HG02884 (cell line): Measurements from ENCODE around the gene HSPBP1.
A peak's percentile ranks its signal among the peaks of the same experiment; 100 is the strongest.

Source experiments
- ATAC-seq: cut with Tn5 transposase; IDR thresholded peaks from one replicate; pipeline ENCODE4 v1.9.1; 2021; ENCODE audit warnings: mild to moderate bottlenecking, moderate library complexity; ENCODE audit not compliant: unreplicated experiment

Gene HSPBP1

DNA sequence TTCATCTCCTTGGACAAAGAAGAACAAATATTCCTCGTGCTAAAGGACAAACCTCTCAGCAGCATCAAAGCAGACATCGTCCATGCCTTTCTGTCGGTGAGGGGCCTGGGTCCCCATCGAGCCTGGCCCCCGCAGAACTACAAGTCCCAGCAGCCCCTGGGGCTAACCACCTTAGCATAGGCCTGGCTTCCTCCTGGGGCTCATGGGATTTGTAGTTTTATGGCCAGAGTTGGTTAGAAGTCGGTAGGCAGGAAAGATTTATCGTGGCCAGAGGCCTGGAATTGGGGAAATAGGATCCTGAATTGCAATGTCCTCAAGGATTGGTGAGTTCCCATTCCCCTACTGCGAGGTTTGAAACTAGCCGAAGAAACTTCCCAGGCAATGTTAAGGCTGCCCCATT, 25.6 kb upstream of the HSPBP1 start:
- ATAC-seq = no peak

DNA sequence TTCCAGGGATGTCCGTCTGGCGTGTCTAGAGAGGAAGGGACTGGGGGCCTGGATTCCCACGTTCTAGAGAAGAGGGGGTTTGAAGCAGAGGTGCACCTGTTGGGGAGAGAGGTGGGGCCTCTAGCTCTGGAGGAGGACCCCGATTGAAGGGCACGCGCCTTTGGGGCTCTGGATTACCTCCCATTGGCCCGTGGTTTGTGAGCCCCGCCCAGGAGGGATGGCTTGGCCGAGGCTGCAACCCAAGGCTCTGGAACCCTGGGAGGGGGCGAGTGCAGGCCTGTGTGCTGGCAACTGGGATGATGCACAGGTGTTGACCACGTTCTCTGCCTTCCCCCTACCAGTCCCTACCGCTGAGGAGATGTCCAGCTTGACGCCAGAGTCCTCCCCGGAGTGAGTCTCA, 25.1 kb upstream of the HSPBP1 start:
- no peak for ATAC-seq

GRCh38 chr19:55304279-55304978, 24.5 kb upstream of the HSPBP1 start:
- no peak for ATAC-seq

DNA sequence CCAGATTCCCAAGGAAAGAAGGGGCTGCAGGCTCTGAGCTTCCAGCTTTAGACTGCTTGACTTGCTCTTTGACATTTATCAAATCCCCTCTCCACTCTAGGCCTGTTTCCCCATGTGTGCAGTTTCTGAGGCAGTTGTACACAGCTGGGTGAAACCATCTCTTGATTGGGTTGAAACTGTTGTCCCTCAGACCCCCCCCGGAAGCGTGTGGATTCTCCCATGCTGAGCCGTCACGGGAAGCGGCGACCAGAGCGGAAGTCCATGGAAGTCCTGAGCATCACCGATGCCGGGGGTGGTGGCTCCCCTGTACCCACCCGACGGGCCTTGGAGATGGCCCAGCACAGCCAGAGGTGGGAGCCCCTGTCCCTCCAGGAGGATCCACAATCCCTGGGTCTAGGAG, 23.6 kb upstream of the HSPBP1 start:
- ATAC-seq = no peak

- no peak for ATAC-seq
Observed at GRCh38 chr19:55302318-55302703, 22.4 kb upstream of the HSPBP1 start.

DNA sequence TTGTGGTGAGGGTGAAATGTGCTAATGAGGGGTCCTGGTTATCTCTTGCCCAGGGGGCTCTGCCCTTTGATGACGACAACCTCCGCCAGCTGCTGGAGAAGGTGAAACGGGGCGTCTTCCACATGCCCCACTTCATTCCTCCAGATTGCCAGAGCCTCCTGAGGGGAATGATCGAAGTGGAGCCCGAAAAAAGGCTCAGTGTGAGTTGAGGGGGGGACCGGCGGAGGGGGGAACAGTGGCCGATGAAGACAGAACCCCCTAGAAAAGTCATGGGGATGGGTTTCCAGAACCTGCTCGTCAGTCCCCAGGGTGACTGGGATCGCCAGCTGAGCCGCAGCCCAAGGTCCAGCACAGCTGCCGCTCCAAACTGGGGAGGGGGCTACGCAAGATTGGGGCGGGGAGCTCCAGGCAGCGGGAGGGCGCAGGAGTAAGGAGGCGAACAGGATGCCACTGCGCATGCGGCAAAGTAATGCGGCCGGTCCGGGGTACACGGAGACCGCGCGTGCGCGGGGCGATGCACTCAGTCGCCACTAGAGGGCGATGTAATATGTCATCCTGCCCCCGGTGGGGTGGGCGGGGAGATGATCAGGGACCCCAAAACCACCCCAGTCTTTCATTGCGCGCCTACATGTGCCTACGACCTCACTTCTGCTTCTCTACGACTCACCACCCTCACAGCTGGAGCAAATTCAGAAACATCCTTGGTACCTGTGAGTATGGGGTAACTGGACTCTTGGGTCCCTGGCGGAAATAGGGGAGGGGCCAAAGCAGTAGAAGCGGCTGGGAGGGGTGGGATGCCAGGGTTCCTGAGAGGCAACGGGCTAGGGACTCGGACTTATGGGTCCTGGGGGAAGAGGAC, 21.8 kb upstream of the HSPBP1 start:
- ATAC-seq = peak; percentile 69

DNA sequence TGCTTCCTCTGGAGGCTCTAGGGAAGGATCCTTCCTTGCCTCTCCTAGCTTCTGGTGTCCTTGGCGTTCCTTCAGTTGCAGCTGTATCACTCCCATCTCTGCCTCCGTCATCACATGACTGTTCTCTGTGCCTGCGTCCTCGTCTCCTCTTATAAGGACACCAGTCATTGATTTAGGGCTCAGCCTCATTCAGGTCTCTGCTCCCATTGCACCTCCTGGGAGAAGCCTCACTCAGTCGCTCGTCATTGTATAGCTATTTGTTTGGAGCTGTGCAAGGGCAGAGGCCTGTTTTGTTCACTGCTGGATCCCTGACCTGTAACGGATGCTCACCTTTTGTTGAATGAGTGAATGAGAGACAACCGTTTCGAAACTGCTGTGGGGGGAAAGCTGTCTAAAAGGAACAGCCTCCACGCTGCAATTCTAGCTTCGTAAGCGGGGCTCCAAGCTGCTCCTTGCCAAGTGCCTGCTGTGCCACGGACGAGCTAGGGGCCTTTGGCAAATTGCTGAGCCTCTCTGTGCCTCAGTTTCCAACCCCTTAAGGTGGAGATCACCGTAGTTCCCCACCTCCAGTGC, 21.1 kb upstream of the HSPBP1 start:
- ATAC-seq = no peak

- ATAC-seq = no peak
Observed at GRCh38 chr19:55299991-55300390, 20.1 kb upstream of the HSPBP1 start.

DNA sequence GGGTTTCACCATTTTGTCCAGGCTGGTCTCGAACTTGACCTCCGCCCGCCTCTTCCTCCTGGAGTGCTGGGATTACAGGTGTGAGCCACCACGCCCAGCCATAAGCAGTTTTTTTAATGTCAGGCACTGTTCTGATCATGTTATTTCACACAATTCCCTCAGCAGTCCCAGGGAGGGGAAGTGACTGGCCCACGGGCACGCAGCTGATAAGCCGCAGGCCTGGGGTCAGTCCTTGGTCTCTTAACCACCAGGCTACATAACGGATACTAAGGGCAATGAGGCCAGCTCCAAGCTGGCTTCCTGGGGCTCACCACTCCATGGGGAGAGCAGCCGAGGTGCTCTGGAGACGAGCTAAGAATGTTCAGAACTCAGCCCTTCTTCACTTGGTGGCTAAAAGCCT, 17.4 kb upstream of the HSPBP1 start:
- no peak for ATAC-seq

GRCh38 chr19:55289117-55289796, 9.3 kb upstream of the HSPBP1 start:
- no peak for ATAC-seq

DNA sequence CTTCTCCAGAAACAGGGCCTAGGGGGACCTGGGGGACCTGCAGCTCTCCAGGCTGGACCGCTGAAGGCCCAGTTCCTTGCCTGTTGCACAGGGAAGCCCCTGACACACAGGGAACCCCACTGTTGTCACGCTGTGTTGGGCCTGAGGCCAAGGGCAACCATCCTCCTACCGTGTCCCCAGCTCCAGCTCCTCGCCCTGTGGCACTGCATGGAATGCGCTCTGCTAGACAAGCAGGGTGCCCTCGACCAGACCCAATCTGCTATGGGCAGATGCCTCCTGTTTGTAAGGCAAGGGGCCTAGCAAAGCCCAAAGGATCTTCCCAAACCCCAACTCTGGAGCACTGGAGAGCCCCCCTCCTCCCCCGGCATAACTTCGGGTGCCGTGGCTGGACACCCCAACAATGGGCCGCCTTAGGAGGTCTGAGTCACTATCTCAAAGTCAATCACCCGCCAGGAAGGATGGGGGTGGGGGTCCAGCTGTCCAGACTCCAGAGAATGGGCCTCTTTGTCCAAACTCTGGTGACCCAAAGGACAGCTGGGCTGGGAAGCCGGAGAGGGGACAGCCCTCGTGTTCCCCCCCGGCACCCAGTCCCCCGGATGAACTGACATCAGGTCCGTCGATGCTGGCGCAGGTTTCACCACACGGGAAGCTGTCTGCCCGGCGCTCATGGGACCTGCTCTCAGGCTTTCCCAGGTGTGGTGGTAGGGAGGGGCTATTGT, 7.6 kb upstream of the HSPBP1 start:
- ATAC-seq = no peak

DNA sequence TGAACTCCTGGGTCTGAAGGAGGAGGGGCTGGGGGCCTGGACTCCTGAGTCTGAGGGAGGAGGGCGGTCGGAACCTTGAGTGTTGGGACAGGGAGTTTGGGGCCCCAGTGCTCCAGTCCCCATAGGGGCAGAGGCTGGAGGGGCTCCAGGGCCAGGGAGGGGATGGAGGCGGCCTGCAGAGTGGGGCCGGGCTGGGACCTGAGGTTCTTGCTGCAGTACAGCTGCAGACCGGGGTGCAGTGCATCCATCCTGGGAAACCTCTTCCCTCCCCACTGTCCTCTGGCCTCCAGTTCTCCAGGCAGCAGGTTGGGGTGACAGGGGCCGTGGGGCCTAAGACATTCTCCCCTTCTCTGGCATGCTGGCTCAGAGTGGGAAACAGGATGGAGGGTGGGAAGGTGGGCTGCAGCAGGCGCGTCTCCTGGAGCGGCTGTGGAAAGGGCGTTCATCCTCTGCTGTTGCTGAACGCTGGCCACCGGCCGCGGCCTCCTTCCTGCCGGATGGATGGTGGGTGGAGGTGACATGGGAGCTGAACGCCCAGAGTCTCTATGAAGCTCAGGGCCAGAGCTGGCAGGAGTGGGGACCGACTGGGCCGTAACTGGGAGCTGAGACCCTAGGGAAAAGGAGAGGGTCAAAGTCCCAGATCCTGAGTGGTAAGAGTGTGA, 5.5 kb upstream of the HSPBP1 start:
- no peak for ATAC-seq

DNA sequence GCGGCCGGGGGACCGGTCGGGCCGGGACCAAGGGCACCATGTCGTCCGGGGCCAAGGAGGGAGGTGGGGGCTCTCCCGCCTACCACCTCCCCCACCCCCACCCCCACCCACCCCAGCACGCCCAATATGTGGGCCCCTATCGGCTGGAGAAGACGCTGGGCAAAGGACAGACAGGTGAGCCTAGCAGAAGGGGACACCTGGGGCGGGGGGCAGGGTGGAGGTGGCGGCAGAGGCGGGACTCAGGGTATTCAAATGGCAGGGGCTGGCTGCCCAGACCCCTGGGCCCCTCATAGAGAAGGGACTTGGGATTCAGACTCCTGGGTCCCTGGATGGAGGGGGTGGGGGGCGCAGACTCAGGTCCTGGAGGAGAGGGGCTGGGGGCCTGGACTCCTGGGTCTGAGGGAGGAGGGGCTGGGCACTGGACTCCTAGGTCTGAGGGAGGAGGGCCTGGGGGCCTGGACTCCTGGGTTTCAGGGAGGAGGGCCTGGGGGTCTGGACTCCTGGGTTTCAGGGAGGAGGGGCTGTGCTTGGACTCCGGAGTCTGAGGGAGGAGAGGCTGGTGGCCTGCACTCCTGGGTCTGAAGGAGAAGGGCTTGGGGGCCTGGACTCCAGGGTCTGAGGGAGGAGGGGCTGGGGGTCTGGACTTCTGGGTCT, 4.6 kb upstream of the HSPBP1 start:
- ATAC-seq = no peak

- no peak for ATAC-seq
Observed at GRCh38 chr19:55283548-55284377, 3.9 kb upstream of the HSPBP1 start, which contains the start of gene BRSK1. BRSK1 (plus strand) TSS chr19:55283997; CDS start chr19:55284443, 446 bp downstream.

- no peak for ATAC-seq
Observed at GRCh38 chr19:55279340-55279739, 570 bp downstream of the HSPBP1 start.

- no peak for ATAC-seq
Observed at GRCh38 chr19:55278391-55279135, 1.3 kb downstream of the HSPBP1 start.

- ATAC-seq = no peak
Observed at GRCh38 chr19:55277494-55277893, 2.4 kb downstream of the HSPBP1 start.
